ENCODE measurements around the gene PLEKHM2. TPM values are rescaled to one million over a fixed set of nuclear protein-coding genes. Genes with fewer than 3 reads are reported as not detected.
A peak's percentile ranks its signal among the peaks of the same experiment; 100 is the strongest.

The PLEKHM2 gene
- total and polyA plus RNA-seq, 2 of the 8 experiments (the other 6 are each of a cell fraction or from before 2014, with no cell fraction given): 38.3 to 47.6 TPM

DNA sequence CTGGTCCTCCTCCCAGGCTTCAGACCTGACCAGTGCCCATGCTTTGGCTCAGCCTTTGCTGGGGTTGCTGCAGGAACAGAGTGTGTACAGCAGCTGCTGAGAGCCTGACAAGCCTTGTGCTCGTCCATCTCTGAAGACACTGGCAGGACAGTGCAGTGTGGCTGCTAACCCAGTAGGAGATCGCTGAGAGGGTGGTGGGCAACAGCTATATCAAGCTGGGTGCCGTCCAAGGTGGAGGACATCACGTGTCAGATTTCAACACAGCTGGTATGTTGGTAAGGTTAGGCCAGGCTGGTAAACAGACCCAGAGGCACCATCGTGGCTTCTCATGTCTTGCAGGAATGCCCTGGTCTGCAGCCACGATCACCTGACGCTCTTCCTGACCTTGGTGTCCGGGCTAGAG lies 34.1 kb downstream of the PLEKHM2 start:
- no peak overlapping the region for H3K14ac ChIP-seq (ENCODE audit: insufficient read length)
- no peaks in the 10 kb centered on the region for H3K9me3 ChIP-seq (ENCODE audit: insufficient read depth in 2 of 2, low read depth in 1 of 2, low read length in 1 of 2)
- peak overlapping the region; percentile 83; the same call in 1 of the 2 replicates for H2BK5ac ChIP-seq (ENCODE audit: low read depth, low read length)
- no peak overlapping the region for H3K27ac ChIP-seq (ENCODE audit: low read depth, low read length)
- no peak overlapping the region for H4K5ac ChIP-seq (ENCODE audit: insufficient read length, low read depth, low read length)
- no peak overlapping the region for H2BK120ac ChIP-seq (replicated peaks; ENCODE audit: low read depth, low read length)
- no peak overlapping the region for H4K8ac ChIP-seq (ENCODE audit: extremely low read depth, insufficient read depth, low read length)
- H3K27me3 ChIP-seq (replicated peaks in 1 of 4; ENCODE audit: control insufficient read depth in 3 of 4, extremely low read depth in 1 of 4, insufficient read depth in 3 of 4, low read length in 3 of 4): no peaks in the 10 kb centered on the region; a peak in 1 of 7 replicates
- CTCF ChIA-PET (ENCODE audit: partially characterized antibody): interaction anchor here (1.0 to 3.6 kb wide), 5 partner anchors 10 to 108 kb away, joined by 3 to 12 read pairs (median 4); no protein-coding TSS in a partner anchor
- no peak overlapping the region for H2AK5ac ChIP-seq (ENCODE audit: low read depth, low read length)
- no peak overlapping the region for H3K4me2 ChIP-seq (ENCODE audit: insufficient read depth in 1 of 2, low read depth in 2 of 2, low read length in 2 of 2)
- no peak for TF ChIP-seq CHD2 (IDR thresholded peaks at IDR 0.05; ENCODE audit: low read length)
- no peak for TF ChIP-seq RAD21 (IDR thresholded peaks at IDR 0.05 in 1 of 2, conservative IDR thresholded peaks at IDR 0.05 in 1 of 2; ENCODE audit: low read depth in 2 of 2, low read length in 2 of 2)
- TF ChIP-seq ASH2L (IDR thresholded peaks at IDR 0.05; ENCODE audit: low read length): no peak
- no peak for TF ChIP-seq TEAD4 (IDR thresholded peaks at IDR 0.05; ENCODE audit: low read depth, low read length)
- TF ChIP-seq JUND (IDR thresholded peaks at IDR 0.05; ENCODE audit: low read length): no peak
- no peak for TF ChIP-seq SUZ12 (IDR thresholded peaks at IDR 0.05; ENCODE audit: low read length)
- TF ChIP-seq TBP (IDR thresholded peaks at IDR 0.05; ENCODE audit: low read depth, low read length): no peak
- TF ChIP-seq BACH1 (IDR thresholded peaks at IDR 0.05; ENCODE audit: low read length): no peak
- TF ChIP-seq RNF2 (IDR thresholded peaks at IDR 0.05; ENCODE audit: borderline replicate concordance, low read depth, low read length, missing control alignments, poor library complexity, severe bottlenecking): no peak
- TF ChIP-seq SIX5 (IDR thresholded peaks at IDR 0.05; ENCODE audit: low read depth, low read length): no peak
- TF ChIP-seq FOSL1 (IDR thresholded peaks at IDR 0.05; ENCODE audit: insufficient read depth, low read depth, low read length): no peak
- TF ChIP-seq RBBP5 (IDR thresholded peaks at IDR 0.05; ENCODE audit: borderline replicate concordance, low read depth, low read length): no peak
- no peak overlapping the region for H3K4me3 ChIP-seq (ENCODE audit: extremely low read depth in 1 of 4, insufficient read depth in 2 of 4, low read depth in 3 of 4, low read length in 4 of 4)
- no peak overlapping the region for H2BK12ac ChIP-seq (ENCODE audit: low read depth, low read length)
- DNase-seq (ENCODE audit: low read depth in 1 of 2, low spot score in 2 of 2) (no peak), FAIRE-seq (no peak)
- no peak overlapping the region for H4K91ac ChIP-seq (replicated peaks; ENCODE audit: insufficient read length, low read length)
- no peak overlapping the region for H2BK15ac ChIP-seq (ENCODE audit: low read length)
- peaks cover 0 to 5% of the 10 kb centered on the region in 2 experiments for H4K20me1 ChIP-seq (replicated peaks in 1 of 2; ENCODE audit: control insufficient read depth in 1 of 2, insufficient read depth in 2 of 2, low read length in 2 of 2)
- POLR2A ChIA-PET (ENCODE audit: partially characterized antibody): interaction anchor here (0.7 kb wide), 1 partner anchor 20 kb away, joined by 3 read pairs; no protein-coding TSS in a partner anchor
- no peak overlapping the region for H2AFZ ChIP-seq (ENCODE audit: low read length)
- no peak overlapping the region for H2BK20ac ChIP-seq (ENCODE audit: low read length)
- peaks cover 2% of the 10 kb centered on the region; the same call in 1 of the 2 replicates for H3K79me1 ChIP-seq (ENCODE audit: low read depth, low read length)
- H3K23me2 ChIP-seq (ENCODE audit: low read depth, low read length): no peaks in the 10 kb centered on the region
- H3K9ac ChIP-seq (replicated peaks in 1 of 4; ENCODE audit: extremely low read depth in 1 of 4, low read depth in 3 of 4, low read length in 3 of 4): no peak overlapping the region
- WGBS, 2 experiments (ENCODE audit: extremely low coverage in 1 of 2, insufficient coverage in 1 of 2, insufficient read length in 1 of 2, insufficient replicate concordance in 2 of 2, low coverage in 1 of 2, low lambda C conversion rate in 2 of 2, missing lambda C conversion rate in 1 of 2): 99% methylated on average over 8 of the region's 8 CpGs; no CpG with 5 or more reads in 1 of the 2 experiments
- H3K18ac ChIP-seq (ENCODE audit: extremely low read depth, low read length): no peak overlapping the region
- no peaks in the 10 kb centered on the region for H3K79me2 ChIP-seq (ENCODE audit: control insufficient read depth in 1 of 2, insufficient read depth in 2 of 2, low read length in 2 of 2)
- no peak overlapping the region for H3K56ac ChIP-seq (replicated peaks; ENCODE audit: insufficient read length, low read depth, low read length)
- peaks cover 0 to 14% (median 6%) of the 10 kb centered on the region in 4 experiments; a peak in 4 of 8 replicates for H3K36me3 ChIP-seq (ENCODE audit: control insufficient read depth in 2 of 4, insufficient read depth in 4 of 4, low read length in 3 of 4)
- H3K4ac ChIP-seq (replicated peaks; ENCODE audit: insufficient read length, low read depth, low read length): no peak overlapping the region
- no peak overlapping the region for H3K23ac ChIP-seq (ENCODE audit: insufficient read length)
- H3K4me1 ChIP-seq (replicated peaks in 1 of 4; ENCODE audit: control insufficient read depth in 3 of 4, insufficient read depth in 4 of 4, low read length in 3 of 4): no peaks in the 10 kb centered on the region

All from H1 (cell line).